ENCODE measurements around the gene STPG4.

The STPG4 gene

DNA sequence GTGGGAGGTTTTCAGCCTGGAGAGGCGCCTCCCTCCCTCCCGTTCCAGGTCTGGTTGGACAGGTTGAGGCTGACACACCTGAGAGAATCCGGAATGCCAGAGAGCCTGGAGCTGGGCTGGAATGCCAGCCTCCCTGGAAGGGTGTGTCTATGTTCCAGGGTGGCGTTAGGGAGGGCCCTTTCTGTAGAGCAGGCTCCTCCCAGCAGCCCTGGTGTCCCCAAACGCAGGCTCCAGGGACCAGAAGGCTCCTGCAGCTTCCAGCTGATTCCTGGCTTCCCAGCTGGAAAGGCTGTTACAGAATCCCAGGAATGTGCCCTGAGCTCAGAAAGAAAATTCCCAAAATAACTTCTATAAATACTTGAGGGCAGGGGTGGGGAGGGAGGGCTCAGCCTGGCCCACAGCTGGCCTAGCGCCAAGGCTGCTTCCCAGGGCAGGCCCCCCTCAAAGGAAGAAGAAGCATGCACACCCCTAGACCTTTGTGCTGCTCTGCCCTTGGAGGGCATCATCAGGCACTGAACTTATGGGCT is 85.4 kb downstream of the STPG4 start:
- DNase-seq: no peak

DNA sequence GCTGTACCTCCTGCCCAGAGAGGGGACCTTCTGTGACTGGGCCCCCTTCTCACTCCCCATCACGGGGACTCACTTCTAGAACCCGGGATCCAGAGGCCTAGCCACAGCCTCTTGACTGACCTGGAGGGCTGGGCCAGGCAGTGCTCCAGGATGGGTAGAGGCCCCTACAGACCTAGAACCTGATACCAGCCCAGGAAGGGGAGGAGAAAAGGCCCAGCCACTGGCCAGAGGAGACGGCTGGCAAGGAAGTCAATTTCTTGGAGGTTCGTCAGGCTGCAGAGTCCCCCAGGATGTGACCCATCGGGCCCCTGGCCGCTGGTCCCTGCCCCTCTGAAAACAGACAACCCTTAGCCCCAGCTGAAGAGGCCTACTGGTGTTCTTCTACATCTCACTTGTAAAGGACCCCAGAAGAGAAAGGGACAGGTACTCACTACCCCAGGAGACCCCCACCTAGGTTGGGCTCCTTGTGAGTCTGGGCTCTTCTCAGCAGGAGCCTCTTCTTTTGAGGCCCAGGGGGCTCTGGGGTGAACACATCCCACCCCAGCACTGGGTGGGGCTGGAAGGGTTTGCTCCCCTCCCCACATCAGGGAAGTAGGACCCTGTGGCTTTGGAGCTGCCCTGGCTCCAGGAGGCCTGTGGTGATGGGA is 86.0 kb downstream of the STPG4 start:
- DNase-seq: no peak

DNA sequence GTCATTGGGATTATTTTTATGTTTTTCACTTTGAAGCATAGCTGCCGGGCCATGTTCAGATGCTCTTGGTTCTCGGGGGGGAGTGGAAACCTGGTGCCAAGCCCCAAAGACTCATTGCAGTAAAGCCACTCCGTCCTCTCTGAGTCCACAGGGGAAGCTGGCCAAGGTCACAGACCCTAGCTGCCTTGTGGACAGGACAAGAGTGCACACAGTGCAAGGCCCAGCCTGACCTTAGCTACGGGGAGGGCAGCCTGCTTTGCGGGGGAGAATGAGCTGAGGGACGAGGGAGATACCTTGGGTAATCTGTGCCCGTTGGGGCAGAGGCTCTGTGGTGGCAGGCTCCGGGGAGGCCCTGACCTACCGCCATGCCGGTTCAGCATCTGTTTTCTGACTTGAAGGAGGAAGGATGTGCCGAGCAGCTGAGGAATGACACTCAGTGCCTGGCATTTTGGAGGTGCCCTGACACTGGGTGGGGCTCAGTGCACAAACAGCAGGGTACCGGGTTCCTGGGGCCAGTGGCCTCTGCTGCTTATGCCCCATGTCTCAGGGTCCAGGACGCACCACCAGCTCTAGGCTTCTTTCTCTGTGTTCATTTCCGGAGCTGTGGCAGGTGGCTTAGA is 87.2 kb downstream of the STPG4 start:
- DNase-seq: no peak

DNA sequence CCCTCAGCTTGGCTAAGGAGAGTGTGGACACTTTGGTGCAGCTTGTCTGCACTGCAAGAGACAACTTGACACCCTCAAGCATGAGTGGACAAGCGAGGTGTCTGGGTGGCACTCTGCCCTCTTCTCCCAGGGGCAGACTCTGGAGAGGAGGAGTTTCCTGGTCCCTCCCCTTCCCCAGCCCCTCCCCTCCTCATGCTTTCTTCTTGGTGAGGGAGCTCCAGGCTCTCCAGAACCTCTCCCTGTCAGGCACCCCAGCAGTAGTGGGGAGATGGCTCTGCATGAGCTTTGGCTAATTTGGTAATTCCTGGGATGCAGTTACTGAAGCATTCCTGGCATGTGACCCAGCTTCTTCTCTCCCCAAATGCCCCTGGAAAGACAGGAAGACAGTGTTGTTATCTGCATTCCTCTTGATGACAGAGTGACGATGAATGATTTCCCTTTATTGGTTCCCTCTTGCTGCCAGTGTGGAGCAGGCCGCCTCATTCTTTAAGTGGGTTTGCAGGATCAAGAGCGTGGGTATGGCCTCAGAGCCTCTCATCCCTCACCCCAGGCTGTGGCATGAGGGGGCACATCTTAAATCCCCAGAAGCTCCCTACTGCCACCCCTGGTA is 89.2 kb downstream of the STPG4 start:
- DNase-seq: no peak

DNA sequence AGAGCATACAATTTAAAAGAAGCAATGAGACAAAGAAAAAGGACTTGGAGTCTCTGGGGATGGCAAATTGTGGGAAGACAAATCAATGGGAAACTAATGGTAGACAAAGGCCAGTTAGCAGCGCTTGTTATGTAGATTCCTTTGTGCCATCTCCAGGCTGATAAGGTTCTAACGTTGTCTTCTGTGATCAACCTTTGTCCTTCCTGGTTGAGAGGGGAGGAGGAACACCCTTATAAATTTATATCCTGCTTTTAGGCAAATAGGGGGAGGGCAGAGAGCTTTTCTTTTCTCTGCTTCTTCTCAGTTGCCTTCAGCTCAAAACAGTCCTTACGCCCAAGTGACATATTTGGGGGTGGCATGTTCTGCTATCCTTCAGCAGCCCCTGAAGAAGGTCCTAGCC is 89.8 kb downstream of the STPG4 start:
- no peak for DNase-seq

DNA sequence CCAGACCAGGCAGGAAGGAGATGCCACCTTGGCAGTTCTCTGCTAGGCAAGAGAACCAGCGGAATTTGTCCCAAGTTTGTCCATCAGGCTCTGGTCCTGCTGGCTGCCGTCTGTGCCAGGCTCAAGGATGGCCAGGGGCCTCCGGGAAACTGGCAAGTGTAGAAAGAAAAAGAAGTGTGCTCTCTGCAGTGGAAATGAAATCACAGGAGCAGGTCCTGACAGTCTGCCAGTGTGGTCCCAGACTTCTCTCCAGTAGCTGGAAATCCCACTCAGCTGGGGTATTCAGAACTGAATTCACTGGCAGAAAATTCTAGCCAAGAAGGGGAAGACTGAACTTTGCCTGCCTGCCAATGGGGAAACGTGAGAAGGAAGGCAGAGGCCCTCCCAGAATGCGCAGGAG is 91.0 kb downstream of the STPG4 start:
- no peak for DNase-seq

DNA sequence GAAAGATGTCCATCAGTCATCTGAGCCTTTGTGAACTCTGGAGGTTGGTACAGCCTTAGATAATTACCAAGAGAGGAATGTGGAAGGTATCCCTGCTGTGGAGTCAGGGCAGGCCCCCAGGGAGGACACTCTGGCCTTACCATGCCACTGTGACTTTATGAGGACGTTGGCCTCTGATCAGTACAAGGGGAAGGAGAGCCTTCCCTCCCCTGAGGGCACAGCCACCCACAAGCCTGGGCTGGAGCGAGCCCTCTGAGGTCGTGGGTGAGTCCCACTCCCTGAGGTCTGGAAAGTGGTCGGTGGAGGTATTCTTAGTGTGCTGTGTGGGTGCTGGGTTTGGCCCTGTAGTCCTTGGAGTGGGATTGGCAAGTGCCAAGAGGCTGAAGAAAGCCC is 91.6 kb downstream of the STPG4 start:
- DNase-seq: no peak

DNA sequence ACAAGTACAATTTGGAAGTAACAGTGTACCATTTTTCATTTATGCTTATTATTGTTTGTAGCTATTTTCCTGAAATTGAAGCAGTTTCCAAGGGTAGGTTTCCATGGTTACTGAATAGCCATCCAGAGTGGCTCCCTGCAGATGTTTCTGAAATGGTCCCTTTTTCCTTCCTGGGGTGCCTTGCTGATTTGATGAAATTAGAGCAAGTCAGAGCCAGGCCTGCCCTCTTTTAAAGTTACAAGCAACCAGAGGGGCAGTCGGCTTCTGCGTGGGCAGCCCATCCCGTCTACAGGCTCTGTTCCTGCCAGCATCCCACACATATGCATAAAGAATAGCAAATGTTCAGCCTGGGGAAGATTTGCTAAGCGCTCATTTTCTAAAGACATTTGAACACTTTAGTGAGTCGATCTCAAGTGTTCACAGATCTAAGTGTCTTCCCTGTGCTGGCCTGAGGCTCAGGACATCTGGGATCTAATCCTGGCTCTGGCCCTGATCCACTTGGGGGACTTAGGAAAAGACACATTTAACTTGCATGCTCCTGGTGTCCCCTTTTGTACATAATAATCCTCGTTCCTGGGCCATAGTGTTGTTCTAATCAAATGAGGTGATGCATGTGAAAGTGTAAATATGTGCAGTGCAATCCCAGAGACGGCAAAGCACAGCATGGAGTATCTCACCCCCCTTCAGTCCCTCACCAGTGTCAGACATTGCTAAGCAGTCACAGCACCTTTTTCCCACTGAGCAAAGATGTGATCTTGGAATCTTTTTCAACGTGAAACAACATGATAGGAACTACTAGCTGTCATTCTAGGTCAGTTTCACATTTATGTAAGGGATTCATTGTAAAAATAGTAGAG is 92.2 kb downstream of the STPG4 start:
- DNase-seq: no peak

DNA sequence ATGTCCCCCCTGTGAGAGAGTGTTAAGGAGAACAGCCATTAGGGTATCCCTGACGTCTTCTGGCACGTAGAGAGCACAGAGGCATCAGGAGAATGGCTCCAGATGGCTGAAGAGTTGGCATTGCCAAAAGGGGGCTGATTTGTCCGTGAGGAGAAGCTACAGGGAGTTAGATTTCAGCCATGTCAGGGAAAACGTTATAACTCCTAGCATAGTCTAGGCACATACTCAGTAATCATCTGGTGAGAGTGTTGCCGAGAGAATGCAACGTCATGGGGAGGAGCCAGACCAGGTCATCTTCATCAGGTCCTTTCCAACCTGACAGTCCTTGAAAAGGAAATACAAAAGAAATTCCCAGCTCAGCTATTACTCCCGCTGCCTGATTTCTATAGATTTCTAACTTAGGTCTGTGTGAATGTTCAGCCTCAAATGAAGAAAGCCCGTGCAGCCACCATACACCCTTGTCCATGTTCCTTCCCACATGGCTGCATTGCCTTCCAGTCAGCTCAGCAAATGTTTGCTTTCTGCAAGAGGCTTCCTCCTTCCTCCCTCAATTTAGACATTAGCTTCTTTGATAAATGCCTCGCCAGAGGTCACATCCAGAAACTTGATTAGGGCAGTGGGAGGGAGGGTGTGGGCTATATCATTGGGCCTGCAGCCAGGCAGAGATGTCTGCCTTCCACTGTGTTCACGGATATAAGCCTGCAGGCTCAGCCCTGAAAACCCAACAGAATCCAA is 93.0 kb downstream of the STPG4 start:
- peak; percentile 50 for DNase-seq

DNA sequence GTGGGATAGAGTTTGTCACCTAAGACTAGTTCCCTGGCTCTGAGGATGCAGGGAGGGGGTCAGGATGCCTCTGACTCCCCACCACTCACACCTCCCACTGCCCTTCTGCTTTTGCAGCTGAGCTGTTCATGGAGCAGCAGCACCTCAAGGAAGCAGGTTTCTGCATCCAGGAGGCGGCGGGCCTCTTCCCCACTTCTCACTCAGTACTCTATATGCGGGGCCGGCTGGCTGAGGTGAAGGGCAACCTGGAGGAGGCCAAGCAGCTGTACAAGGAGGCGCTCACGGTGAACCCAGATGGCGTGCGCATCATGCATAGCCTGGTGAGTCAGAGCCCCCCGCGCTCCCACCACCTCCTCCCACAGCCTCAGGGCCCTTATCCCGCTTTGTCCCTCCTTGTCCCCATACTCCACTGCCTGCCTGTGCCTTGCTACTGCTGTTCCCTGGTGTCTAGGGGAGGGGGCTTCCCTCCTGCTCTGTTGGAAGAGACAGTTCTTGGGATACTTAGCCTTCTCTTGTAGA is 94.4 kb downstream of the STPG4 start:
- DNase-seq: no peak

DNA sequence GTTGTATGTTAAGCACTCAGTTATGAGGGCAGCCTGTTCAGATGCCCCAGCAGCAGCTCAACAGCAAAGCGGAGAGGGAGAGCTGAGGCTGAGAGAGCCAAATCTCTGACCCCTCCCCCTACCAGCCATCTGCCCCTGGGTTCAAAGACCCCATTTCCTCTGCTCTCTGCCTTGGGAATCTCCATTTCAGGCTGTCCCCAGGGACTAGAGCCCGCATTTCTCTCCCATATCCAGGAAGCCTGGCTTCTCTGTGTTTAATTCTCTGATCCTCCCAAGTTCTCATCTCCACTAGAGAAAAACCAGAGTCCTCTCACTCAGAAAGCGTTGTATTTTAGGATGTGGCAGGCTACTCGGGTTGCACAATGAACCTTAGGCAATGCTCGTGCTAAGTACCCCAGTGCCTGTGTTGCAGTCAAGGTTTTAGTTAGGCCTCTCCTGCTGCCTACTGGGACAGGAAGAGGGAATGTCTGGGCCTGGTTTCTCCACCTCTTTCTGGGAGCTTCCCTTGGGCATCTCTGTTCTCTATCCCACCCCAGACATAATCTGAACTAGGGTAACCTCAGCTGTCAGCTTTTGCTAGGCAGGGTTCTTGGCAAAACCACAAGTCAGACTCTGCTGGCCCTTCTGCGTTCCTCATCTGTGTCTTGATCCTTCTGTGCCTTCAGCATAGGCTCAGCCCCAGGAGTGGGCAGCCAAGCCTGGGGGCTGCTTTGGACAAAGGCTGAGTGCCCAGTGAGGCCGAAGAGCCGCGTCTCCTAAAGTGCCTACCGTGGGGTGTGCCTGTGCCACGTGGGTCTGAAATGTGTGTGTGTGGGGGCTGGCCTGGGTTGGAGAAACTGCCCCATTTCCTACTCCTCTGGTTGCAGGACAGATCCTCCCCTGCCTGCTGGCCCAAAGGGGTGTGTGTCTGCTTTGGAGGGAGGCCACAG is 96.8 kb downstream of the STPG4 start:
- no peak for DNase-seq

DNA sequence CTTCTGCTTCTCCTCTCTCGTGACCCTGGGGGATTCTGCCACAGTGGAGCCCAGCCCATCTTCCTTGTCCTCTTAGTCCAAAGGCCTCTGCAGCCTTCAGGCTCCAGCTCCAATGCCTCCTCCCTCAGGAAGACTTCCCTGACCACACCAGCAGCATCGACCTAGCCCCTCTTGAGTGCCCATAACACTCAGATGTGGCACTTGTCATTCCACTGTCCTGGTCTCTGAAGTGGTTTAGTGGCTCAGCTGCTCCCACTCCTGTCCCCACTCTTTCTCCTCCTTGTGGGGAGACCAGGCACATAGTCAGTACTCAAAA is 97.5 kb downstream of the STPG4 start:
- no peak for DNase-seq

DNA sequence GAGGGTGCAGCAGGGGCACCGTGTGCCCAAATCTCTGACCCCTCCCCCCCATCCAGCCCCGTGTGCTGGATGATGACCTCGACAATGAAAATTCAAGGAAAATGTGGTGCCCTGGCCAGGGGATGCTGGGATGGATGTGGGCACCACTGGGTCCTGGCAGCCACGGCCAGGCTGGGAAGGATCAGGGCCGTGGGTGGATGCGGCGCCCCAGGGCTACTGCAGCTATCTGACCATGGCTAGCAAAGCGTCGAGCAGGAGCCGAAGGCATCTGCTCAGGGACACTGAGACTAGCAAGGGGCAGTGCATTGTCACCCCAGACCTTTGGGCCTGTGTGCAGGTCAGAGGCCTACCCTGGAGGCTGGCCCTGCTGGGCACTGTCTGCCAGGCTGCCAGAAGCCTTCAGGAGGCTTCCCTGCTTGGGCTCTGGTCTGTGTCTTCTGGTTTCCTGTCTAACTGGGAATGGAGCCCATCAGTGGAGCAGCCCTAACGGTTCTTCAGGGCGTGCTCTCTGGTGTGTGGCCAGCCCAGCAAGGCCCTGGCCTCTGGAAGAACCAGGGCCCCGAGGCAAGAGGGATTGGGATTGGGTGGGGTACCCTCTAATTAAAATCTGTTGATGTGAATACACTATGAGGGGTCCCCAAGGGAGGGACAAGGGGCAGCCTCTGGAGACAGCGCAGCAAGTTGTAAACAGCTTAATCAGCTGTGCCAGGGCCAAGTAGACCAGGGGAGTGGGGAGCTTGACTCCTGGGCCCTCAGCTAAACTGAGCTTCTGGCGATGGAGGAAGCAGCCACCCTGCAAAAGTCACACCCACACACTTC is 98.0 kb downstream of the STPG4 start:
- no peak for DNase-seq

DNA sequence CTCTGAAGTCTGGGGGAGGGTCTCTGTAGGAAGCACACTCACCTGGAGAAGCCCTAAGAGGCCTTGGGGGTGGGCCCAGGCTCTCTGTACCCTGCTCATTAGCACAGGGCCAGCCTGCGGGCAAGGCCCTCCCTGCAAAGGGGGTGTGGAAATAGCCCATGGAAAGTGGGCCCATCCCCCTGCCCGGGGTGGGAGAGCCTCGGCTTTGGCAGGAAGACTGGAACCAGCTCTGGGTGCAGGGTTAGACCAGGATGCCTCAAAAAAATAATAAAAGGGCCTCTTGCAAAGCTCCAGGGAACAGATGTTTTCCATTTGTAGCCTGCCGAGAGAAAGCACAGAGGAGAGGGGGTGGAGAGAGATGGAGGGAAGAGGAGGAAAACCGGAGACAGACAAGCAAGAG is 98.7 kb downstream of the STPG4 start:
- no peak for DNase-seq

DNA sequence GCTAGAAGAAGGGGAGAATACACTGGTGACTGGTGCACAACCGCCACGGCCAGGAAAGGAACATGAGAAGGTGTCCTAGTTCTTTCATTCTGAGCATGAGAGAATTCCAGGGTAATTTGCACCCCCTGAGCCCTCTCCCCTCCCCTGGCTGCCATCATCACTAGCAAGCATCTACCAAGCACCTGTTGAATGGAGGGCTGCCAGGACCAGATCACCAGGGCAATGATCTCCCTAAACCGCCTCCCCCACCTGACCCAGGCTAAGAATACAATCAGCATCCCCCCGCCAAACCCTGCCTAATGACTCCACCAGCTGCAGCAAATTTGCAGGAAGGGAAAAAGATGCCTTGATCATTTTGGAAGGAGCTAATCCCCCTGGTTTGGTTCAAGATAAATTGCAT is 100.2 kb downstream of the STPG4 start:
- no peak for DNase-seq

DNA sequence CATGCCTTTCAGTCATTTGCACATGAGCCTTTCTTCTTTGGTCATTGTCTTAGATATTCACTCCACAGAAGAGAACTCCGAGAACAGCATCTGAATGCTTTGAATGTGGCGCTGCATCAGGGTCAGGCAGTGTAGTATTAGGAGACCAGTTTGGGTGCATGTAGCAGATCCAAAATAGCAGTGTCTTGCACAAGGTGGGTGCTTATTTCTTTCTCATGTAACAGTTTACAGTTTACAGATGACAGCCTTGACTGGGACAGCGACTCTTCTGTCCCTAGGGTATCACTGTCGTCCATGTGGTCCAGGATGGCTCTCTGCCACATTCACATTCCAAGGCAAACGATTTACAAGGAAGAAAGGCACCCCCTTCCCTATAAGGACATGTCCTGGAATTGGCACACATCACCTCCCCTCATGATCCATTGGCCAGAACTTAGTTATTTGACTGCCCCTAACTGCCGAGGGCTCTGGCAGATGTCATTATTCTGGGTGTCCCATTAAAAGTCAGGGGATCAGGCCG is 101.0 kb downstream of the STPG4 start:
- no peak for DNase-seq

DNA sequence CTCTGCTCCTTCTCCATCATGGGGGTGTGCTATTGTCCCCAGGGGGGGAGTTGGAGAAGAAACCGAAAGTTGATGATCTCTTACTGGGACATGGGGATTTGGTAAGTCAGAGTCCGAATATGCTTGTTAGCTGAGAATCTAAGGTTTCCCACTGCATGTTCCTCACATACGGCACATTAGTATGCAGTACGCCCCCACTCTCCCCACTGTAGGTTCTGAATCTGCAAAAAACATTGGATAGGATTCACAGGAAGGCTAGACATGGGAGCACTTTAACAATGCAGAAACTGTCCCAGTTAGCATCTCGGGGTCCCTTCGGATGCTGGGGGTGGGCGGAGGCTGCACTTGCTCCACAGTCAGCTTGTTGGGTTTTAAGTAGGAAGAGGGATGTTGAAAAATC is 102.3 kb downstream of the STPG4 start:
- DNase-seq: no peak

DNA sequence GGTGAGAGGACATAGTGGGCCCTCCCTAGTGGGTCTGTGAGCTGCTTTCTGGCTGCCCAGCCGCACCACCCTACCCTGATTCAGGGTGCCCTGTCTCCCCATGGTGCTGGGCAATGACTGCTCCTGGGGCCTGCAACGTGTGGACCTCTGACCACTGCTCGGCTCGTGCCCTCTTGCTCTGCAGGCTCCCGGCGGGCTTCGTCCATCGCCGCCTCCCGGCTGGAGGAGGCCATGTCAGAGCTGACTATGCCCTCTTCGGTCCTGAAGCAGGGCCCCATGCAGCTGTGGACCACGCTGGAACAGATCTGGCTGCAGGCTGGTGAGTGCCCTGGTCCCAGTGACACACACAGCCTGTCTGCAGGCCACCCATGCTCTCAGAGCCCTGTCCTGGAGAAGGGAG is 103.5 kb downstream of the STPG4 start:
- DNase-seq: no peak

DNA sequence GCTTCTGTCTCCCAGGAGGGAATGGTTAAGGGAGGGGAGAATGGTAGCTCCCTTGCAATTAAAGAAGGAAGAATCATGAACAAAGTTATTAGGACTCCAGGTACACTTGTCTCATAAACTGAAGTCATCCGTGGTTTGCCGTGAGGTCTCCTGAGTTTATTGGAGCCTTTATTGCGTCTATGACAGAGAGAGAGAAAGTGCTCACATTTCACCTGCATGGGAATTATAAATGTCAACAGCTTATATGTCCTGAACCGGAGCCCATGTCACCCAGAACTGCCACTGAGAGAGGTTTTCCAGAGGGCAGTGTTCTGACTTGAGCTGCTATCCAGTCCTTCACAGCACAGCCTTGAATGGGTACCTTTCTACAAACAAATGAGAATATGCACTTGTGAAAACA is 104.3 kb downstream of the STPG4 start:
- no peak for DNase-seq

DNA sequence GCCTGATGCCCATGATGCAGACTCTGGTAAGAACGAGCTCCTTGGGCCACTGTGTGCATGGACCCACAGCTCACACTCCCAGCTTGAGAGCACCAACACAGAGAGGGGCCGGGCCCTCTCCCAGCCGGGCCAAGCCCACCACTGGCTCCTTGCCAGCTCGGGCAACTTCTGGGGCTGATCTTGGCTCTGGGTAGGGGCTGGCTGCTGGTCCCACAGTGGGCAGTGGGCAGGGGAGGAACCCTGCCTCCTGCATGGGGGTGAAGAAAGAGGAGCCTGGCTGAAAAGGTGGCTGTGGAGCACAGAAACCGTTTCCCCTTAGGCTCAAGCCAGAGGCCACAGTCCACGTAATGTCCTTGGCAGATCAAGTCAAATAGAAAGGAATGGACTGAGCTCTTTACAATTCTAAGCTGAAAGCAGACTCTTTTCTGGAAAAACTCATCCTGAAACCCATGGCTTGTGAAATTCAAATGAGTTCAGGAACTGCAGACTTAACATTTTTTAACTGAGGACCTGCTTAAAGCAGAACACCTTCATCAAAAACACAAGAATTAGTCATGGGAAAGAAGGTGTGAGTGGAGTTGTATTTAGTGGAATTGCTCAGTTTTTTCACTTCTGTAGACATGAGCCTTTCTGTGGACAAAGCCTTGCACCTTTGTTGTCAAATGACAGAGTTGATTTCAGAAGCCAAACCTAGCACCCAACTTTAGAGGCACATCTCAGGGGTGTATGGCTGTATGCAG is 104.9 kb downstream of the STPG4 start:
- DNase-seq: no peak

Measured in NCI-H2227 treated with DMSO at 0.1 percent for 48 hours (cell line).